Breast epithelium (tissue), 4 donors: ENCODE results near the gene CACNA2D4. TPM values are rescaled to one million over a fixed set of nuclear protein-coding genes. Genes with fewer than 3 reads are reported as not detected.

Source experiments
- DNase-seq, 2 donors: peaks; one replicate each; pipeline ENCODE4 v3.0.0-alpha.2; 2019; ENCODE audit warnings: low spot score in 2 of 2
- H3K27ac ChIP-seq, 2 donors: fragments of 200-600 bp; sonication (generic) in 1 of 2; one replicate each; pipeline ENCODE4 v1.5.1; 2016 to 2019; ENCODE audit warnings: mild to moderate bottlenecking in 1 of 2
- H3K27me3 ChIP-seq, 2 donors: fragments of 200-600 bp; sonication (generic) in 1 of 2; one replicate each; pipeline versions ENCODE4 v1.5.1 to v1.6.0; 2017 to 2019; ENCODE audit warnings: control low read depth in 1 of 2, mild to moderate bottlenecking in 1 of 2
- H3K36me3 ChIP-seq: fragments of 200-600 bp; one replicate; pipeline ENCODE4 v1.5.1; 2019
- H3K4me1 ChIP-seq, 2 donors: fragments of 200-600 bp; sonication (generic); one replicate each; pipeline ENCODE4 v1.5.1; 2016 to 2019; ENCODE audit warnings: control low read depth in 1 of 2
- H3K4me3 ChIP-seq, 3 donors: fragments of 200-600 bp; sonication (generic); 1 replicate in 2 of 3; 2 replicates in 1 of 3; pipeline ENCODE4 v1.5.1; 2016 to 2019; ENCODE audit warnings: mild to moderate bottlenecking in 3 of 3, moderate library complexity in 2 of 3
- H3K9me3 ChIP-seq, 2 donors: fragments of 200-600 bp; sonication (generic) in 1 of 2; one replicate each; pipeline ENCODE4 v1.5.1; 2016 to 2019; ENCODE audit warnings: control low read depth in 1 of 2
- CTCF ChIP-seq, 3 donors: fragments of 450-650 bp; IDR thresholded peaks; one replicate each; pipeline ENCODE4 v1.5.1; 2016 to 2017; ENCODE audit warnings: antibody characterized with exemption in 3 of 3, mild to moderate bottlenecking in 3 of 3, moderate library complexity in 3 of 3
- POLR2A ChIP-seq: fragments of 450-650 bp; IDR thresholded peaks from one replicate; pipeline ENCODE4 v1.6.1; 2016; ENCODE audit warnings: antibody characterized with exemption, mild to moderate bottlenecking, moderate library complexity
- POLR2AphosphoS5 ChIP-seq, 3 donors: sonication (generic); formaldehyde crosslinking; IDR thresholded peaks; one replicate each; pipeline ENCODE4 v1.6.1; 2017; ENCODE audit warnings: antibody characterized with exemption in 3 of 3
- intact Hi-C: fragments of 100-400 bp; cut with DNase I; formaldehyde crosslinking; loops from one replicate; pipeline ENCODE4 v1.15.1; 2023; ENCODE audit warnings: low total_unique reads
- total RNA-seq, 3 donors: library from RNA; depleted of rRNA; stranded (reverse); fragments of >200 nt; gene quantifications; one replicate each; pipeline ENCODE4 v1.1.0, GENCODE V29; 2016

The CACNA2D4 gene
- total RNA-seq, 3 donors from 2014 or later: 3.2 to 10.2 (median 3.3) TPM

GRCh38 chr12:1776170-1776921 lies 142.1 kb downstream of the CACNA2D4 start:
- peaks cover 0 to 3% of the 10 kb centered on the region in 2 donors for H3K4me1 ChIP-seq
- intact Hi-C loops: no loop called here
- no peaks in the 10 kb centered on the region for H3K27me3 ChIP-seq
- H3K4me3 ChIP-seq: no peak overlapping the region
- no peak for DNase-seq
- H3K9me3 ChIP-seq: no peaks in the 10 kb centered on the region
- H3K36me3 ChIP-seq: no peaks in the 10 kb centered on the region
- no peak overlapping the region for H3K27ac ChIP-seq
- TF ChIP-seq POLR2A: no peak
- no peak for TF ChIP-seq POLR2AphosphoS5 (IDR thresholded peaks at IDR 0.05)
- no peak for TF ChIP-seq CTCF (IDR thresholded peaks at IDR 0.05)

GRCh38 chr12:1773937-1774655 lies 144.4 kb downstream of the CACNA2D4 start:
- TF ChIP-seq POLR2AphosphoS5 (IDR thresholded peaks at IDR 0.05) (no peak), POLR2A (no peak), CTCF (IDR thresholded peaks at IDR 0.05) (no peak)
- DNase-seq: no peak
- no peak overlapping the region for H3K27ac ChIP-seq
- H3K9me3 ChIP-seq: no peaks in the 10 kb centered on the region
- no peaks in the 10 kb centered on the region for H3K27me3 ChIP-seq
- no peak overlapping the region for H3K4me3 ChIP-seq
- no peaks in the 10 kb centered on the region for H3K4me1 ChIP-seq
- intact Hi-C loops: no loop called here
- no peaks in the 10 kb centered on the region for H3K36me3 ChIP-seq

GRCh38 chr12:1769809-1770494 lies 148.5 kb downstream of the CACNA2D4 start:
- DNase-seq: no peak
- Histone ChIP-seq H3K4me1 (no peaks in the 10 kb centered on the region), H3K9me3 (no peaks in the 10 kb centered on the region), H3K27ac (no peak overlapping the region), H3K27me3 (no peaks in the 10 kb centered on the region), H3K36me3 (no peaks in the 10 kb centered on the region), H3K4me3 (no peak overlapping the region)
- TF ChIP-seq POLR2A: no peak
- TF ChIP-seq POLR2AphosphoS5 (IDR thresholded peaks at IDR 0.05): no peak
- TF ChIP-seq CTCF (IDR thresholded peaks at IDR 0.05): no peak
- intact Hi-C loops: no loop called here

- Histone ChIP-seq H3K4me3 (no peak overlapping the region), H3K4me1 (no peaks in the 10 kb centered on the region), H3K36me3 (no peaks in the 10 kb centered on the region), H3K27me3 (no peaks in the 10 kb centered on the region), H3K27ac (peak overlapping the region in 1 of 2 donors; percentile 4), H3K9me3 (no peaks in the 10 kb centered on the region)
- intact Hi-C loops: no loop called here
- DNase-seq: no peak
- TF ChIP-seq POLR2A (no peak), POLR2AphosphoS5 (IDR thresholded peaks at IDR 0.05) (no peak), CTCF (IDR thresholded peaks at IDR 0.05) (no peak)
Measured at GRCh38 chr12:1768615-1769014, 149.8 kb downstream of the CACNA2D4 start.
